ENCODE data around the gene ATP6AP1. TPM values are rescaled to one million over a fixed set of nuclear protein-coding genes. Genes with fewer than 3 reads are reported as not detected.

Gene ATP6AP1
- total and polyA plus RNA-seq, 10 of the 15 experiments (the other 5 are each of a cell fraction or from before 2014, with no cell fraction given) = 4.5 to 56.4 (median 32.0) TPM

- no peak for TF ChIP-seq REST (IDR thresholded peaks at IDR 0.05; ENCODE audit: low read depth, low read length)
- no peak for TF ChIP-seq LARP7 (IDR thresholded peaks at IDR 0.05)
- no peak for TF ChIP-seq TCF3 (IDR thresholded peaks at IDR 0.05; ENCODE audit: borderline replicate concordance, insufficient read depth, low read depth, low read length)
- TF ChIP-seq, protein P1, sequence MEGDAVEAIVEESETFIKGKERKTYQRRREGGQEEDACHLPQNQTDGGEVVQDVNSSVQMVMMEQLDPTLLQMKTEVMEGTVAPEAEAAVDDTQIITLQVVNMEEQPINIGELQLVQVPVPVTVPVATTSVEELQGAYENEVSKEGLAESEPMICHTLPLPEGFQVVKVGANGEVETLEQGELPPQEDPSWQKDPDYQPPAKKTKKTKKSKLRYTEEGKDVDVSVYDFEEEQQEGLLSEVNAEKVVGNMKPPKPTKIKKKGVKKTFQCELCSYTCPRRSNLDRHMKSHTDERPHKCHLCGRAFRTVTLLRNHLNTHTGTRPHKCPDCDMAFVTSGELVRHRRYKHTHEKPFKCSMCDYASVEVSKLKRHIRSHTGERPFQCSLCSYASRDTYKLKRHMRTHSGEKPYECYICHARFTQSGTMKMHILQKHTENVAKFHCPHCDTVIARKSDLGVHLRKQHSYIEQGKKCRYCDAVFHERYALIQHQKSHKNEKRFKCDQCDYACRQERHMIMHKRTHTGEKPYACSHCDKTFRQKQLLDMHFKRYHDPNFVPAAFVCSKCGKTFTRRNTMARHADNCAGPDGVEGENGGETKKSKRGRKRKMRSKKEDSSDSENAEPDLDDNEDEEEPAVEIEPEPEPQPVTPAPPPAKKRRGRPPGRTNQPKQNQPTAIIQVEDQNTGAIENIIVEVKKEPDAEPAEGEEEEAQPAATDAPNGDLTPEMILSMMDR (IDR thresholded peaks at IDR 0.05 in 2 of 3, conservative IDR thresholded peaks at IDR 0.05 in 1 of 3; ENCODE audit: control insufficient read depth in 2 of 3, extremely low read depth in 1 of 3, insufficient read depth in 1 of 3, low read depth in 3 of 3, low read length in 3 of 3) = no peak
These were observed 5.1 kb downstream of the ATP6AP1 start (continued) for GRCh38 chrX:154433605-154434004.

- ChIA-PET RAD21 (ENCODE audit: unreplicated experiment) (no interaction called here), CTCF (no interaction called here)
- no peak for ATAC-seq
These were observed 6.1 kb downstream of the ATP6AP1 start for GRCh38 chrX:154434394-154435168.

More at GRCh38 chrX:154434394-154435168, 6.1 kb downstream of the ATP6AP1 start:
- FAIRE-seq (no peak), DNase-seq (ENCODE audit: low read depth, low spot score) (no peak)
- Histone ChIP-seq H3K27me3 (replicated peaks in 1 of 2; ENCODE audit: control insufficient read depth in 2 of 2, insufficient read depth in 2 of 2, low read length in 1 of 2) (no peaks in the 10 kb centered on the region), H2AFZ (ENCODE audit: control insufficient read depth, low read depth, low read length) (no peak overlapping the region), H3K4me2 (ENCODE audit: control insufficient read depth, insufficient read depth) (no peak overlapping the region), H3K9me3 (replicated peaks; ENCODE audit: control insufficient read depth, insufficient read depth, low read length) (no peaks in the 10 kb centered on the region; the same call in 2 of the 3 replicates), H3K36me3 (ENCODE audit: control insufficient read depth in 2 of 2, insufficient read depth in 2 of 2, low read length in 1 of 2) (peaks cover 0 to 2% of the 10 kb centered on the region in 2 experiments; a peak in 1 of 4 replicates), H3K79me2 (ENCODE audit: control insufficient read depth, insufficient read depth, low read length) (peaks cover 25% of the 10 kb centered on the region), H3K4me3 (no peak overlapping the region), H4K20me1 (ENCODE audit: control insufficient read depth, insufficient read depth) (no peaks in the 10 kb centered on the region), H3K4me1 (ENCODE audit: control insufficient read depth, insufficient read depth, low read length) (no peaks in the 10 kb centered on the region), H3K27ac (ENCODE audit: control insufficient read depth, insufficient read depth) (no peak overlapping the region), H3K9ac (ENCODE audit: control insufficient read depth, insufficient read depth, low read length) (no peak overlapping the region)
- 54% methylated on average over 7 of the region's 7 CpGs for WGBS (ENCODE audit: insufficient coverage, insufficient replicate concordance, low lambda C conversion rate, missing lambda C conversion rate)
- ChIA-PET SMC1A (ENCODE audit: uncharacterized antibody, unreplicated experiment) (no interaction called here), POLR2A (no interaction called here)
- intact Hi-C loops (cut with micrococcal nuclease; ENCODE audit: unreplicated experiment) (loop anchor here (5.0 kb wide), 2 partner anchors 37 to 43 kb away; partner anchors contain the start of genes LAGE3 and RPL10), in situ Hi-C loops (cut with MboI) (no loop called here)
- no peak for TF ChIP-seq MYB (IDR thresholded peaks at IDR 0.05; ENCODE audit: borderline replicate concordance, low read depth, low read length)
- no peak for TF ChIP-seq ZZZ3 (IDR thresholded peaks at IDR 0.05; ENCODE audit: control insufficient read depth, insufficient read length, low read depth)
- TF ChIP-seq ZNF384 (IDR thresholded peaks at IDR 0.05; ENCODE audit: borderline replicate concordance, low read depth, low read length) = no peak
- 0 out of 2 replicates have a peak, but pooled peaks have one; percentile 34 for TF ChIP-seq POLR2A (IDR thresholded peaks at IDR 0.05; ENCODE audit: low read depth, low read length)
- TF ChIP-seq RCOR1 (conservative IDR thresholded peaks at IDR 0.05; ENCODE audit: low read depth, low read length) = no peak
- no TSS peak for BruUV-seq (replicated peaks)

Data from GM12878 (cell line).